Panc1 (cell line): ENCODE measurements around the gene SFSWAP.

Experiments used
- POLR2AphosphoS5 ChIP-seq: IDR thresholded peaks from 2 replicates; pipeline ENCODE4 v1.6.1; 2012; ENCODE audit warnings: mild to moderate bottlenecking, low read depth, low read length, moderate library complexity
- SIN3A ChIP-seq: IDR thresholded peaks from 2 replicates; pipeline ENCODE4 v1.6.1; 2012; ENCODE audit warnings: low read depth, mild to moderate bottlenecking, low read length, moderate library complexity, borderline replicate concordance; ENCODE audit not compliant: insufficient read depth
- TCF7L2 ChIP-seq: IDR thresholded peaks from 2 replicates; pipeline ENCODE4 v1.6.1; 2011; ENCODE audit warnings: mild to moderate bottlenecking, low read depth, low read length, inconsistent platforms
- TF ChIP-seq, protein P1 (sequence below): fragments of 450-650 bp; IDR thresholded peaks from 2 replicates; pipeline ENCODE4 v1.5.1; 2017; ENCODE audit warnings: mild to moderate bottlenecking
- TF ChIP-seq, protein P2 (sequence below), 2 experiments: IDR thresholded peaks; 2 replicates each; pipeline ENCODE4 v1.6.1; 2011 to 2012; ENCODE audit warnings: low read depth in 2 of 2, control low read depth in 1 of 2, low read length in 1 of 2, mild to moderate bottlenecking in 1 of 2, moderate library complexity in 1 of 2; ENCODE audit not compliant: insufficient read depth in 1 of 2

DNA sequence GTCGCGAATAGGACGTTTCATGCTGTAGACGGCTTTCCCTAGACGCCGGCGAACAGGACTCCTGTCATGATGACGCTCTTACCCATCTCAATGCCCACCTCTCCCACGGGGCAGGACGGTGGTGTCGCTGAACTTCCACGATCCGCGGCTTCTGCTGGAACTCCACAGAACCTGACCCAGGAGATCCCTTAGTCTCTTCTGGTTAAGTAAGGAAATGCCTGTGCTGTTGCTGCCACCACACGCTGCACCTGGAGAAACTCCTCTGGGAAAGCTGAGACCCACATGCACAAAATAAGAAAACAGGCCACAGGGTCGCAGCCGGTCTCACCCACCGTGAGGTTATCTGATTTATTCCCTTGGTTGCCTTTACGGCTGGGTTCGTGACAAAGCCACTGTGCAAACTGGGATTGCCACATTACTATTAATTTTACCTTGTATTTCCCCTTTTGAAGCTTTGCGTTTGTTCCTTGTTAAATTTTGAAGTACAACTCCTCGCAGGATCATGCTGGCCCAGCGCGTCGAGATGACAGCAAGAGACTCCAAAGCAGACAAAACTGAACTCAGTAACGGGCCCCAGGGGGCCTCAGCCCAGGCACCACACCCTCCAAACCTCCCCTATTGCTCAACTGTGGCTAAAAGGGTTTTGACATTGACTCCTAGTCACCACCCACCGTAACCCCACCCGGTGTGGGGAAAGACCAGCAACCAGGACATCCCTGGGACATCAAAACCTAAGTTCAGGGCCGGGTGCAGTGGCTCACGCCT lies 108.1 kb downstream of the SFSWAP start:
- TF ChIP-seq, protein P1, sequence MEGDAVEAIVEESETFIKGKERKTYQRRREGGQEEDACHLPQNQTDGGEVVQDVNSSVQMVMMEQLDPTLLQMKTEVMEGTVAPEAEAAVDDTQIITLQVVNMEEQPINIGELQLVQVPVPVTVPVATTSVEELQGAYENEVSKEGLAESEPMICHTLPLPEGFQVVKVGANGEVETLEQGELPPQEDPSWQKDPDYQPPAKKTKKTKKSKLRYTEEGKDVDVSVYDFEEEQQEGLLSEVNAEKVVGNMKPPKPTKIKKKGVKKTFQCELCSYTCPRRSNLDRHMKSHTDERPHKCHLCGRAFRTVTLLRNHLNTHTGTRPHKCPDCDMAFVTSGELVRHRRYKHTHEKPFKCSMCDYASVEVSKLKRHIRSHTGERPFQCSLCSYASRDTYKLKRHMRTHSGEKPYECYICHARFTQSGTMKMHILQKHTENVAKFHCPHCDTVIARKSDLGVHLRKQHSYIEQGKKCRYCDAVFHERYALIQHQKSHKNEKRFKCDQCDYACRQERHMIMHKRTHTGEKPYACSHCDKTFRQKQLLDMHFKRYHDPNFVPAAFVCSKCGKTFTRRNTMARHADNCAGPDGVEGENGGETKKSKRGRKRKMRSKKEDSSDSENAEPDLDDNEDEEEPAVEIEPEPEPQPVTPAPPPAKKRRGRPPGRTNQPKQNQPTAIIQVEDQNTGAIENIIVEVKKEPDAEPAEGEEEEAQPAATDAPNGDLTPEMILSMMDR = no peak
- TF ChIP-seq SIN3A (no peak), POLR2AphosphoS5 (no peak), TCF7L2 (no peak)
- TF ChIP-seq, protein P2, sequence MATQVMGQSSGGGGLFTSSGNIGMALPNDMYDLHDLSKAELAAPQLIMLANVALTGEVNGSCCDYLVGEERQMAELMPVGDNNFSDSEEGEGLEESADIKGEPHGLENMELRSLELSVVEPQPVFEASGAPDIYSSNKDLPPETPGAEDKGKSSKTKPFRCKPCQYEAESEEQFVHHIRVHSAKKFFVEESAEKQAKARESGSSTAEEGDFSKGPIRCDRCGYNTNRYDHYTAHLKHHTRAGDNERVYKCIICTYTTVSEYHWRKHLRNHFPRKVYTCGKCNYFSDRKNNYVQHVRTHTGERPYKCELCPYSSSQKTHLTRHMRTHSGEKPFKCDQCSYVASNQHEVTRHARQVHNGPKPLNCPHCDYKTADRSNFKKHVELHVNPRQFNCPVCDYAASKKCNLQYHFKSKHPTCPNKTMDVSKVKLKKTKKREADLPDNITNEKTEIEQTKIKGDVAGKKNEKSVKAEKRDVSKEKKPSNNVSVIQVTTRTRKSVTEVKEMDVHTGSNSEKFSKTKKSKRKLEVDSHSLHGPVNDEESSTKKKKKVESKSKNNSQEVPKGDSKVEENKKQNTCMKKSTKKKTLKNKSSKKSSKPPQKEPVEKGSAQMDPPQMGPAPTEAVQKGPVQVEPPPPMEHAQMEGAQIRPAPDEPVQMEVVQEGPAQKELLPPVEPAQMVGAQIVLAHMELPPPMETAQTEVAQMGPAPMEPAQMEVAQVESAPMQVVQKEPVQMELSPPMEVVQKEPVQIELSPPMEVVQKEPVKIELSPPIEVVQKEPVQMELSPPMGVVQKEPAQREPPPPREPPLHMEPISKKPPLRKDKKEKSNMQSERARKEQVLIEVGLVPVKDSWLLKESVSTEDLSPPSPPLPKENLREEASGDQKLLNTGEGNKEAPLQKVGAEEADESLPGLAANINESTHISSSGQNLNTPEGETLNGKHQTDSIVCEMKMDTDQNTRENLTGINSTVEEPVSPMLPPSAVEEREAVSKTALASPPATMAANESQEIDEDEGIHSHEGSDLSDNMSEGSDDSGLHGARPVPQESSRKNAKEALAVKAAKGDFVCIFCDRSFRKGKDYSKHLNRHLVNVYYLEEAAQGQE (IDR thresholded peaks at IDR 0.05; ENCODE audit: insufficient read depth in 1 of 2, low read depth in 2 of 2, low read length in 1 of 2) = no peak
